H1 (cell line): Measurements from ENCODE around the gene AASDHPPT. TPM values are rescaled to one million over a fixed set of nuclear protein-coding genes. Genes with fewer than 3 reads are reported as not detected.

Experiments
- CTCF ChIA-PET: fragments of 300-600 bp; sonication (Branson Sonifier 250); formaldehyde crosslinking; loops from one replicate; lab custom pipeline; 2021; ENCODE audit not compliant: partially characterized antibody; lab: Charles Lee
- POLR2A ChIA-PET: fragments of 300-600 bp; sonication (Branson Sonifier 250); formaldehyde crosslinking; loops from one replicate; lab custom pipeline; 2021; ENCODE audit warnings: inconsistent platforms; ENCODE audit not compliant: partially characterized antibody; lab: Charles Lee
- DNase-seq, 2 experiments: peaks; one replicate each; pipeline versions ENCODE4 v3.0.0 to v3.0.0-alpha.2; 2010 to 2022; ENCODE audit warnings: low spot score in 2 of 2, low read depth in 1 of 2, mixed read lengths in 1 of 2
- FAIRE-seq: peaks from 2 replicates; lab custom pipeline; 2011; peaks lifted over from hg19 to GRCh38; lab: Jason Lieb, UNC
- H2AFZ ChIP-seq: 2 replicates; pipeline ENCODE4 v1.8.1; 2012; ENCODE audit warnings: low read length, inconsistent platforms
- H2AK5ac ChIP-seq: 2 replicates; pipeline ENCODE4 v1.6.1; 2013; ENCODE audit warnings: low read depth, low read length
- H2BK120ac ChIP-seq: replicated peaks from 2 replicates; pipeline ENCODE3; 2013; ENCODE audit warnings: low read depth, low read length, inconsistent platforms
- H2BK12ac ChIP-seq: 2 replicates; pipeline ENCODE4 v1.6.1; 2013; ENCODE audit warnings: low read depth, low read length
- H2BK15ac ChIP-seq: 2 replicates; pipeline ENCODE4 v1.6.1; 2013; ENCODE audit warnings: low read length
- H2BK20ac ChIP-seq: 2 replicates; pipeline ENCODE4 v1.6.1; 2013; ENCODE audit warnings: low read length
- H2BK5ac ChIP-seq: 2 replicates; pipeline ENCODE4 v1.6.1; 2013; ENCODE audit warnings: low read depth, low read length
- H3K14ac ChIP-seq: 2 replicates; pipeline ENCODE4 v1.6.1; 2013; ENCODE audit warnings: inconsistent platforms; ENCODE audit not compliant: insufficient read length
- H3K18ac ChIP-seq: 2 replicates; pipeline ENCODE4 v1.6.1; 2013; ENCODE audit warnings: low read length; ENCODE audit errors: extremely low read depth
- H3K23ac ChIP-seq: 2 replicates; pipeline ENCODE4 v1.6.1; 2013; ENCODE audit warnings: inconsistent platforms; ENCODE audit not compliant: insufficient read length
- H3K23me2 ChIP-seq: 2 replicates; pipeline ENCODE4 v1.6.1; 2013; ENCODE audit warnings: low read depth, low read length
- H3K27ac ChIP-seq: 2 replicates; pipeline ENCODE4 v1.6.1; 2011; ENCODE audit warnings: low read depth, low read length, inconsistent platforms
- H3K27me3 ChIP-seq, 4 experiments: replicated peaks in 1 of 4; 1 replicate in 1 of 4; 2 replicates in 3 of 4; pipeline versions ENCODE4 v1.6.1 to v1.8.1; 2011 to 2013; ENCODE audit warnings: low read length in 3 of 4, mild to moderate bottlenecking in 3 of 4, inconsistent platforms in 2 of 4, mixed read lengths in 2 of 4, moderate library complexity in 1 of 4; ENCODE audit not compliant: control insufficient read depth in 3 of 4, insufficient read depth in 3 of 4; ENCODE audit errors: extremely low read depth in 1 of 4
- H3K36me3 ChIP-seq, 4 experiments: 2 replicates each; pipeline versions ENCODE4 v1.6.1 to v1.8.1; 2011 to 2013; ENCODE audit warnings: mild to moderate bottlenecking in 4 of 4, low read length in 3 of 4, moderate library complexity in 2 of 4, control low read depth in 1 of 4, inconsistent platforms in 1 of 4; ENCODE audit not compliant: insufficient read depth in 4 of 4, control insufficient read depth in 2 of 4
- H3K4ac ChIP-seq: replicated peaks from 2 replicates; pipeline ENCODE3; 2013; ENCODE audit warnings: low read length, low read depth, mixed read lengths, inconsistent platforms; ENCODE audit not compliant: insufficient read length
- H3K4me1 ChIP-seq, 4 experiments: replicated peaks in 1 of 4; 1 replicate in 1 of 4; 2 replicates in 3 of 4; pipeline versions ENCODE4 v1.6.1 to v1.8.1; 2011 to 2013; ENCODE audit warnings: low read length in 3 of 4, inconsistent platforms in 2 of 4, mixed read lengths in 1 of 4; ENCODE audit not compliant: insufficient read depth in 4 of 4, control insufficient read depth in 3 of 4
- H3K4me2 ChIP-seq, 2 experiments: 2 replicates each; pipeline versions ENCODE4 v1.6.1 to v1.8.1; 2011 to 2013; ENCODE audit warnings: low read depth in 2 of 2, low read length in 2 of 2, control low read depth in 1 of 2, inconsistent platforms in 1 of 2, mild to moderate bottlenecking in 1 of 2; ENCODE audit not compliant: insufficient read depth in 1 of 2
- H3K4me3 ChIP-seq, 4 experiments: fragments of 200-600, 300-600 bp in 1 of 4; sonication (generic), shearing (Covaris generic), sonication (Bioruptor Twin) in 1 of 4; 2 replicates each; pipeline versions ENCODE4 v1.5.1 to v1.8.1; 2011 to 2016; ENCODE audit warnings: low read length in 4 of 4, low read depth in 3 of 4, control low read depth in 2 of 4, inconsistent platforms in 2 of 4, mild to moderate bottlenecking in 2 of 4, mixed read lengths in 1 of 4, moderate library complexity in 1 of 4; ENCODE audit not compliant: insufficient read depth in 2 of 4; ENCODE audit errors: extremely low read depth in 1 of 4
- H3K56ac ChIP-seq: replicated peaks from 2 replicates; pipeline ENCODE3; 2013; ENCODE audit warnings: low read depth, mild to moderate bottlenecking, mixed read lengths, low read length, inconsistent platforms; ENCODE audit not compliant: insufficient read length
- H3K79me1 ChIP-seq: 2 replicates; pipeline ENCODE4 v1.6.1; 2013; ENCODE audit warnings: low read depth, low read length, control low read depth
- H3K79me2 ChIP-seq, 2 experiments: 2 replicates each; pipeline versions ENCODE4 v1.6.1 to v1.8.1; 2012 to 2013; ENCODE audit warnings: low read length in 2 of 2, mild to moderate bottlenecking in 2 of 2, inconsistent platforms in 1 of 2; ENCODE audit not compliant: insufficient read depth in 2 of 2, control insufficient read depth in 1 of 2
- H3K9ac ChIP-seq, 4 experiments: replicated peaks in 1 of 4; 1 replicate in 1 of 4; 2 replicates in 3 of 4; pipeline versions ENCODE4 v1.6.1 to v1.8.1; 2011 to 2013; ENCODE audit warnings: low read depth in 3 of 4, low read length in 3 of 4, control low read depth in 2 of 4, mild to moderate bottlenecking in 2 of 4, moderate library complexity in 2 of 4, inconsistent platforms in 1 of 4; ENCODE audit errors: extremely low read depth in 1 of 4
- H3K9me3 ChIP-seq, 2 experiments: 2 replicates each; pipeline versions ENCODE4 v1.6.1 to v1.8.1; 2012 to 2013; ENCODE audit warnings: mild to moderate bottlenecking in 2 of 2, moderate library complexity in 2 of 2, control low read depth in 1 of 2, inconsistent platforms in 1 of 2, low read depth in 1 of 2, low read length in 1 of 2, mixed read lengths in 1 of 2; ENCODE audit not compliant: insufficient read depth in 2 of 2
- H4K20me1 ChIP-seq, 2 experiments: replicated peaks in 1 of 2; 2 replicates each; pipeline versions ENCODE3 to v1.8.1; 2011 to 2013; ENCODE audit warnings: inconsistent platforms in 2 of 2, low read length in 2 of 2, mild to moderate bottlenecking in 1 of 2; ENCODE audit not compliant: insufficient read depth in 2 of 2, control insufficient read depth in 1 of 2
- H4K5ac ChIP-seq: 2 replicates; pipeline ENCODE4 v1.6.1; 2013; ENCODE audit warnings: low read length, low read depth, mixed read lengths, inconsistent platforms; ENCODE audit not compliant: insufficient read length
- H4K8ac ChIP-seq: 2 replicates; pipeline ENCODE4 v1.8.0; 2013; ENCODE audit warnings: mild to moderate bottlenecking, moderate library complexity, low read length, inconsistent platforms; ENCODE audit not compliant: insufficient read depth; ENCODE audit errors: extremely low read depth
- H4K91ac ChIP-seq: replicated peaks from 2 replicates; pipeline ENCODE3; 2013; ENCODE audit warnings: low read length, mixed read lengths, inconsistent platforms; ENCODE audit not compliant: insufficient read length
- BCL11A ChIP-seq, 2 experiments: IDR thresholded peaks; one replicate each; pipeline ENCODE4 v1.6.1; 2011; ENCODE audit warnings: low read depth in 2 of 2, low read length in 2 of 2, mild to moderate bottlenecking in 2 of 2
- CBX5 ChIP-seq: fragments of 300-800, 300-1000 bp; sonication (generic); IDR thresholded peaks from 2 replicates; pipeline ENCODE4 v1.7.1; 2016; ENCODE audit warnings: antibody characterized with exemption, low read length, low read depth
- CBX8 ChIP-seq: fragments of 300-800, 300-1000 bp; sonication (generic); IDR thresholded peaks from 2 replicates; pipeline ENCODE4 v1.7.1; 2016; ENCODE audit warnings: low read depth, low read length, borderline replicate concordance
- CHD1 ChIP-seq: IDR thresholded peaks from 2 replicates; pipeline ENCODE4 v1.6.1; 2012; ENCODE audit warnings: low read depth, low read length, improper control_type of control experiment
- E2F6 ChIP-seq: IDR thresholded peaks from 2 replicates; pipeline ENCODE4 v1.6.1; 2012; ENCODE audit warnings: inconsistent platforms
- JUND ChIP-seq: IDR thresholded peaks from 2 replicates; pipeline ENCODE4 v1.6.1; 2011; ENCODE audit warnings: mild to moderate bottlenecking, improper control_type of control experiment, low read length
- KDM5A ChIP-seq: fragments of 200-600 bp; IDR thresholded peaks from 2 replicates; pipeline ENCODE4 v1.7.1; 2012; ENCODE audit warnings: mild to moderate bottlenecking, low read length, inconsistent platforms, mixed read lengths
- MAX ChIP-seq: IDR thresholded peaks from 2 replicates; pipeline ENCODE4 v1.6.1; 2012; ENCODE audit warnings: inconsistent platforms
- PHF8 ChIP-seq: fragments of 200-600 bp; sonication (generic); conservative IDR thresholded peaks from 2 replicates; pipeline ENCODE4 v1.7.1; 2012; ENCODE audit warnings: low read depth, mild to moderate bottlenecking, inconsistent platforms, low read length, moderate library complexity
- POLR2A ChIP-seq, 2 experiments: IDR thresholded peaks; 1 replicate in 1 of 2; 2 replicates in 1 of 2; pipeline ENCODE4 v1.6.1; 2011; ENCODE audit warnings: low read depth in 2 of 2, low read length in 2 of 2, mild to moderate bottlenecking in 2 of 2; ENCODE audit errors: control extremely low read depth in 1 of 2
- POU5F1 ChIP-seq: IDR thresholded peaks from 2 replicates; pipeline ENCODE4 v1.6.1; 2011; ENCODE audit warnings: low read depth, mild to moderate bottlenecking, low read length, moderate library complexity
- RBBP5 ChIP-seq: IDR thresholded peaks from 2 replicates; pipeline ENCODE4 v1.7.1; 2012; ENCODE audit warnings: low read depth, mild to moderate bottlenecking, inconsistent platforms, low read length, moderate library complexity, borderline replicate concordance
- SIRT6 ChIP-seq: IDR thresholded peaks from one replicate; pipeline ENCODE4 v1.7.1; 2012; ENCODE audit warnings: low read length, inconsistent platforms
- SIX5 ChIP-seq: IDR thresholded peaks from 2 replicates; pipeline ENCODE4 v1.6.1; 2011; ENCODE audit warnings: mild to moderate bottlenecking, low read depth, low read length
- TAF1 ChIP-seq: IDR thresholded peaks from 2 replicates; pipeline ENCODE4 v1.6.1; 2011; ENCODE audit warnings: mild to moderate bottlenecking, low read depth, low read length
- TAF7 ChIP-seq: optimal IDR thresholded peaks from 2 replicates; pipeline ENCODE3; 2011; ENCODE audit warnings: low read depth, mild to moderate bottlenecking, inconsistent platforms, low read length, moderate library complexity, borderline replicate concordance
- polyA plus RNA-seq, 7 experiments: library from polyadenylated mRNA; depleted of rRNA in 3 of 7; stranded (reverse) in 5 of 7; unstranded in 2 of 7; fragments of >200 nt in 5 of 7; fragments of 200-250 nt in 2 of 7; gene quantifications; 1 replicate in 5 of 7; 2 replicates in 1 of 7; 4 replicates in 1 of 7; pipeline versions ENCODE4 v1.2.1 to v1.2.3, GENCODE V29; 2011 to 2013; ENCODE audit warnings: missing spikeins in 2 of 7, mixed read lengths in 2 of 7
- total RNA-seq: library from RNA; stranded (reverse); fragmentation: NEBNext Ultra II Directional; extraction: Animal tissue kit (Norgen Biotek cat#: 25700); gene quantifications from 2 replicates; pipeline ENCODE4 v1.2.1, GENCODE V29; 2021

The AASDHPPT gene
- total and polyA plus RNA-seq, 2 of the 8 experiments (the other 6 are each of a cell fraction or from before 2014, with no cell fraction given), result 15.7 to 42.2 TPM

- no peak overlapping the region for H2BK20ac ChIP-seq
- H3K27me3 ChIP-seq, result no peaks in the 10 kb centered on the region
- TF ChIP-seq JUND (no peak), PHF8 (no peak), KDM5A (no peak), TAF7 (no peak), POLR2A (IDR thresholded peaks at IDR 0.05; ENCODE audit: control extremely low read depth in 1 of 2, low read depth in 2 of 2, low read length in 2 of 2) (no peak), CHD1 (no peak), SIRT6 (no peak), SIX5 (no peak), POU5F1 (no peak), BCL11A (IDR thresholded peaks at IDR 0.05; ENCODE audit: low read depth in 2 of 2, low read length in 2 of 2) (no peak), E2F6 (no peak), CBX5 (no peak), RBBP5 (no peak), CBX8 (no peak), MAX (no peak), TAF1 (no peak)
- TF ChIP-seq, all 59 proteins: peak for 0
- POLR2A ChIA-PET, result no interaction called here
- Histone ChIP-seq H3K56ac (no peak overlapping the region), H3K4me3 (no peak overlapping the region), H2BK120ac (no peak overlapping the region), H3K4ac (no peak overlapping the region), H3K14ac (no peak overlapping the region), H3K9ac (no peak overlapping the region), H3K9me3 (no peaks in the 10 kb centered on the region), H3K79me2 (no peaks in the 10 kb centered on the region), H4K8ac (no peak overlapping the region), H3K36me3 (no peaks in the 10 kb centered on the region), H3K23me2 (no peaks in the 10 kb centered on the region), H2BK15ac (no peak overlapping the region), H2BK12ac (no peak overlapping the region), H2BK5ac (no peak overlapping the region), H4K5ac (no peak overlapping the region), H3K27ac (no peak overlapping the region), H4K91ac (no peak overlapping the region), H3K23ac (no peak overlapping the region), H3K4me1 (peaks cover 0 to 5% (median 2%) of the 10 kb centered on the region in 4 experiments; a peak in 3 of 7 replicates), H2AFZ (no peak overlapping the region), H3K18ac (no peak overlapping the region), H4K20me1 (no peaks in the 10 kb centered on the region), H3K79me1 (no peaks in the 10 kb centered on the region), H2AK5ac (no peak overlapping the region), H3K4me2 (no peak overlapping the region)
- DNase-seq (no peak), FAIRE-seq (no peak)
- CTCF ChIA-PET, result interaction anchor here (0.6 kb wide), 1 partner anchor 13 kb away, joined by 3 read pairs; no protein-coding TSS in a partner anchor
Observed at GRCh38 chr11:106061249-106061784, 16.1 kb upstream of the AASDHPPT start.
